Iris pigment epithelial cell (primary cell): ENCODE measurements around the gene DLD.
"Not testable (repeated sequence)": the region's sequence is repeated elsewhere in the genome, so short reads cannot be mapped to it uniquely, and the experiment has no call there.

Experiments
- DNase-seq: peaks from one replicate; pipeline ENCODE4 v3.0.0-alpha.2; 2011; ENCODE audit warnings: low read depth

Gene DLD

DNA sequence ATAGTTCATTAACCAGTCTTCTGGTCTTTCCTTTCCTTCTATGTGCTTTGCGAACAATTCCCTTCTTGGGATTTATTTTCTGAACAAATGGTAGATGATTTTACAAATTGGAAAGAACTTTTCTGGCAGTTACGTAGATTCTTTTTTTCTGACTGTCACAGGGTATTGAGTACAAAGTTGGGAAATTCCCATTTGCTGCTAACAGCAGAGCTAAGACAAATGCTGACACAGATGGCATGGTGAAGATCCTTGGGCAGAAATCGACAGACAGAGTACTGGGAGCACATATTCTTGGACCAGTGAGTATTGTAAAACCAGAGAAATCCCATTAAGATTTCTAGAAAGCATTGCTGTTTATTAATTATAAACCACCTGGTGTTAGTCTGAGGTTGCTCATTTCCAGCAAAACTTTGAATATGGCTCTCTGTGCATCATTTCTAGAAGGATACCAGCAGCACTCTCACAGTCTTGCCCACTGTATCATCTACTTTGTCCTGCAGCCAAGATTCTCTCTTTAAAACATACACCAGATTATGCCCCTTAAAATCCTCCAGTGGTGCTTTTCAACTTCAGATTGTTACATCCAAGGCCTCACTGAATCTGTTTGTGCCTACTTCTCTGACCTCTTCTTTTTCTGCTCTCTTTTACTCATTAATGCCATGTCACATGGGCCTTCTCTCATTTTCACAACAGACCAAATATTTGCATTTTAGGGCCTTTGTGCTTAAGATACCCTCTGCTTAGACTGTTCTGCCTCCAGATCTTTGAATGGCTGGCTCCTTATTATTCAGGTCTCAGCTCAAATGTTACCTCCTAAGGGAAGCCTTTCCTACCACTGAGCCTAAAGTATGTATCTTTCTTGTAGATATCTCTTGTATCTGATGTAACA lies 27.0 kb downstream of the DLD start:
- DNase-seq: no peak

DNA sequence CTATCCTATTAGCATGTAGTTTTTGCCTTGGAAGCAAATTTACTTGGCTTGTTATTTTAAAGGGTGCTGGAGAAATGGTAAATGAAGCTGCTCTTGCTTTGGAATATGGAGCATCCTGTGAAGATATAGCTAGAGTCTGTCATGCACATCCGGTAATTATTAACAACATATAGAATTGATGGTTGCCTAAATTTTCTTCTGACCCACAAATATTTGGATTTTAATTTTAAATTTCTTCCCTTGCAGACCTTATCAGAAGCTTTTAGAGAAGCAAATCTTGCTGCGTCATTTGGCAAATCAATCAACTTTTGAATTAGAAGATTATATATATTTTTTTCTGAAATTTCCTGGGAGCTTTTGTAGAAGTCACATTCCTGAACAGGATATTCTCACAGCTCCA lies 28.0 kb downstream of the DLD start:
- no peak for DNase-seq

DNA sequence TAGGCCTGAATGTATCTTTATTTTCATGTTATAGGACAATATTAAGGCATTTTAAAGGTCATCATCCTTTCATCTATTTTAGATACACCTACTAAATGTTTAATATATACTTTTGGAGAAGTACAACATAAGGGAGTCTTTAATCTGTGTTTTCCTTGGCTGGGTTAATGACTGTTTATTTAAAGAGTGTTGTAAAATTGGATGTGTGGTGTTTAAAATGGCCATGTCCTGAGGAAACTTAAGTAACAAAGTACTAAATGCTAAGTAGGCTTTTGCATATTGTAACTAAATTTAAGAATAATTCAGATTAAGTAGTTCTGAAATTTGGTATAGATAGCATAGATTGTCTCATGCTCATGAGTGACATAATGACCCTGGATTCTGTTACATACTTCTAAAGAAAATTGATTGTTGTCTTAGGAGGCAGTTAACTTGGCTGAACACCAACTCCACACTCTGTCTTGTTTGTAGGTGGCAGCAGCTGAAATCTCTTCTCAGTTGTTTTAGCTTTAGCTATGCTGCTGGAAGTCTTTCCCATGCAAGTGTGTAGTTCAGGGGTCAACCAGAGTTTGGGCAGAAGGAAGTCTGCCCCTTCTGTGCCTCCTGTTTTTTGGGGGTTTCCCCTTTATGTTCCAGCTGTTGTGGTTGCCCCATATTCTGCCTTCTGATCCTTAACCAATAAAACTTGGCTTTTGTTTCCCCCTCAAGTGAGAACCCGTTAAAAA lies 29.2 kb downstream of the DLD start:
- DNase-seq: peak; percentile 33

DNA sequence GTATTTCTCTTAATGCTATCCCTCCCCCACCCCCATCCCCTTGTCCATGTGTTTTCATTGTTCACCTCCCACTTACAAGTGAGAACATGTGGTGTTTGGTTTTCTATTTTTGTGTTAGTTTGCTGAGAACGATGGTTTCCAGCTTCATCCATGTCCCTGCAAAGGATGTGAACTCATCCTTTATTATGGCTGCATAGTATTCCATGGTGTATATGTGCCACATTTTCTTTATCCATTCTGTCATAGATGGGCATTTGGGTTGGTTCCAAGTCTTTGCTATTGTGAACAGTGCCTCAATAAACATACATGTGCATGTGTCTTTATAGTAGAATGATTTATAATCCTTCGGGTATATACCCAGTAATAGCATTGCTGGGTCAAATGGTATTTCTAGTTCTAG lies 30.8 kb downstream of the DLD start:
- DNase-seq: not testable (repeated sequence)

DNA sequence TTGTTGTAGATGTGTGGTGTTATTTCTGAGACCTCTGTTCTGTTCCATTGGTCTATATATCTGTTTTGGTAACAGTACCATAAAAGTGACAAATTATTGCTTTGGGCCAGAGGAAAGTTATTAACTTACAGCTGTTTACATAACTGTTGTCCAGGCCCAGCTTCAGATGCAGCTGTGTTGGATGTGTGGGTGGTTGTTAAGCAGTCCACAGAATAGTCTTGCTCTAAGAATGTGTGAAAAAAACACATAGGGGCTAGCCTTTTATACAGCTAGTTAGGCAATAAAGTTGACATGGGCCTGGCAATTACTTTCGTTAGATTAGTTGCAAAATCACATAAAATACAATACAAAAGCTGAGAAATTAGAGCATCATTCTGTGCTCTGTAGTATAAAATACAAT lies 31.9 kb downstream of the DLD start:
- peak; percentile 42 for DNase-seq

DNA sequence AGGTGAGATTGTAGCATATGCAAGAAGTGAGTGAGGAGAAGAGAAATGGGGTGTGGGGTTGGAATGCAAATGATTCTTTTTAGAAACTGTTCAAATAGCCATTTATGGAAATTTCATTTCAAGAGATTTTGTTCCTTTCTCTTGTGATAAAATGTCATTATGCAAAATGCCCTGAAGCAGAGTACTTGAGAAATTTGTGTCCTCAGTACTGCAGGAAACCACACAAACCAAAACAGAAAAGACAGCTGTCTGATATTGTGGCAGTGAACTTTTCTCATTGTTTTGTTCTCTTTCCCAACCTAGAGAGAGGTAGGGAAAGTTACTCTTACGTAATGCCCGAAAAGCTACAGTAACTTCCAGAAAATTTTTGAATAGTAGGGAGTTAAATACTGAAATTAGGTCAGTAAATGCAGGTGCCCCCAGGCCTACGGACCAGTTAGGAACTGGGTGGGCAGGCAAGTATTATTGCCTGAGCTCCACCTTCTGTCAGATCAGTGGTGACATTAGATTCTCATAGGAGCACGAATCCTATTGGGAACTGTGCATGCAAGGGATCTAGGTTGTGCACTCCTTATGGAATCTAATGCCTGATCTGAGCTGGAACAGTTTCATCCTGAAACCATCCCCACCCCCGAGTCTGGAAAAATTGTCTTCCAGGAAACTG lies 34.0 kb downstream of the DLD start:
- no peak for DNase-seq

DNA sequence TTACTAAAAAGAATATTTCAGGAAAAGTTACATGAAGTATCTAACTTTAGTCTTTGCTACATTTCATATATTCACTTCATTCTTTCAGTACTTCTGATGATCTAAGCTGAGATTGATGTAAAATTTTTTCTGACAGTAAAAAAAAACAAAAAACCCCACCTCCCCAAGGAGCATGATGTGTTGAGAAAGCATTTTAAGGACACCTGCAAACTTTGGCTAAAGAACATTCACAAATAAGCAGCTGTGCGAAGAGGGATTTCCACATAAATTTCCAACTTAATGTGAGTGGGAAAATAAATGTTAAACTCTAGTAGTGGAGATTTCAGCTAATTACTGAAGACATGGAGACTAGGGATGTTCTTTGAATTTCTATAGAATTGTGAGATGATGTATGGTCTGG lies 35.5 kb downstream of the DLD start:
- DNase-seq: no peak

DNA sequence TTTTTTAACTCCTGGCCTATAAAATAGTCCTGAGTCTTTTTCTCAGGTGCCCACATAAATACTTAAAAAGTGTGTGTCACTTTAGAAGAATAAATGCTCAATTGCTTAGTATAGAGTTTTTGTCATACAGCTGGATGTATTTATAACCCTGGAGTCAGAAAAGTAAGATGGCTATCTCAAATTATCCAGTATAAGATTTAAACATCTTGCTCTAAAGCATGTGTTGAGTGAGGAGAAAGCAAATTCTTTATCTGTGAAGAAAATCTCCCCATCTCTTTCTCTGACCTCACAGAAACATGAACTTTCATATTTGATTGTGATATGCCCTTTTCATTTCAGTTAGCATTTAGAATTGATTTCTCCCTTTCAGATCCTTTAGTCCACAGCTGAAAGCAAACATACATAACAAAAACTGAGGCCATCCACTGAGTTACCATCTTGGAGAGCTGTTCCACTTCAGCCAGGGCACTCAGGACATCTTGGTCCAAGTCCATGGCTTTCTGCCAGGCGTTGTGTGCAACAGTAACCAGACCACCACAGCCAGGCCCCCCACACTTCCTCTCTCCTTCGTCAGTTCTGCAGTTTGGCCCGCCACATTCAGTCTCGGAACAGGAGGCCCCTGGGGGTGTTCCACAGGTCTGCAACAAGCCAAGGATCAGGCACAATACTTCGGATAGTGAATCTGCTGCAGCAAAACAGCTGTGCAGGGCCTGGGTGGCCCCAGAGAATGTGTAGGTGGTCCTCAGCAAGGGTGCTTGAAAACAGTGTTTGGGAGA lies 40.9 kb downstream of the DLD start:
- DNase-seq: no peak

DNA sequence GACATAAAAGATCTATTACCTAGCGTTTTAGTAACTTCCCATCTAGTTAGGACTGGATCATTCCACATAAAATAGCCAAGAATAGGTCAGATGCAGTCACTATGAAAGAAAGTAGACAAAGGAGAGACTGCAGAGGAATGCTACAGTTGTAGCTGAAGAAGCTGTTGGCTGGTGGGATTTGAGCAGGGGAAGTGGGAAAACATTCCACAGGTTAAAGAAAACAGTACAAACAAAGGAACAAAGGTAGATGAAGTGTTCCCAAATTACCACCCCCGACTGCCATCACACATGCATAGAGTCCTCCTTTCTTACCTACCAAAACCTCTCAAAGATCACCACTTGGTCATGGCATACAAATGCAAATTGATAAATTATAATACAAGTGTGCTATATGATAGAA lies 41.8 kb downstream of the DLD start:
- no peak for DNase-seq

DNA sequence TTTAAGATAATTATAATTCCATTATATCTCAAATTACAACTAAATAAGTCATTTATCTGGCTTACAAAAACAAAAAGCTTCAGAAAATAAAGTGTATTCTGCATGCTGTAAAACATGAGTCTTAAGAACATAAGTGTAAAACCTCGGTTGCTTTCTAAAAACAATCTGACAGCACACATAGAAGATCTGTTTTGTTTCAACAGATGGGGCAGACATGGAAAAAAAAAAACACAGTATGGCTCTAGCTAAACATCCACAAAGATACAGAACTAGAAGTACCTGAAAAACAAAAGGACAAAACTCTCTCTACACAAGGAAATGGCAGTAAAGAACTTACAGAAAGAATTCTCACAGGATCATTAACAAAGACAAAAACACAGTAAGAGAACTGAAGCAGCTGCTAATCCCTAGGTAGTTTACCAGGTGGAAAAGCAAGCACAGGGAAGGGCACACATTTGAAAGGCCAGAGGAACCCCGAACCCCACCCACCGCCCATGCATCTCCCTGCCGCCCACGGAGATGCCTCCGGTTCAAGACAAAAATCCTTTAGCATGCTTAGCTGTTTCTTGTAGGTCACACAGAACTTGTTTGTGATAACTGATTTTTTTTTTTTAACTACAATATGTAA lies 42.5 kb downstream of the DLD start:
- no peak for DNase-seq

DNA sequence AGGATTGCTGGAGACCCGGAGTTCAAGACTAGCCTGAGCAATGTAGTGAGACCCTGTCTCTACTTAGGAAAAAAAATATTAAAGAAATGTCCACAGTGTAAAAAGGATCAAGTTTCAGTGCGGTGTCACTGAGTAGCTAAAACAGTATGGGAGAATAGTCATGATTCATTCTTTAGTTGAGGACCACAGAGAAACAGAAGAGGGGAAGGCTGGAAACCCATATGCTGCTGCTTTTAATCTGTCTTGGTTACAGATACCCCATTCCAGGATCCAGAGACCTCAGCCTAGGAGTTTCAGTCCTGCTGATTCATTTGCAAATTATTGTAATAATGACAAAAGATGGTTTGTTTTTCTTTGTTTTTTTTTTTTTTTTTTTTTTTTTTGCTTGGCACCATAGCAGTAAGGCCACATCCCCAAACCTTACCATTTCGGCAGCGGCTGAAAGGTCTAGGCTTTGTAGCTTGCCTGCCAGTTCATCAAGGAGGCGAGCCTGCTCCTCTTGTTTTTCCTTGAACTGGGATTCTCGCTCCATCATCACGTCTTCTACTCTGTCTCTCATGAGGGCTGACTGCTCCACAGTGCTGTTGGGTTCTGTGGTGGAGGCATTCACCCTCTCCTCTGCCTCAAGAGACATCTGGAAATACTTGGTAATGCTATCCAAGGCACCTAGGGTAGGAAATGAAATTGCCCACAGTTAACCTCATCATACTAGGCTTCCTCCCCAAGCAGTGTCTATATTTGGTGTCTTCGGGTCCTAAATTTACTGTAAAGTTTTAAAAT lies 44.2 kb downstream of the DLD start:
- peak; percentile 67 for DNase-seq

DNA sequence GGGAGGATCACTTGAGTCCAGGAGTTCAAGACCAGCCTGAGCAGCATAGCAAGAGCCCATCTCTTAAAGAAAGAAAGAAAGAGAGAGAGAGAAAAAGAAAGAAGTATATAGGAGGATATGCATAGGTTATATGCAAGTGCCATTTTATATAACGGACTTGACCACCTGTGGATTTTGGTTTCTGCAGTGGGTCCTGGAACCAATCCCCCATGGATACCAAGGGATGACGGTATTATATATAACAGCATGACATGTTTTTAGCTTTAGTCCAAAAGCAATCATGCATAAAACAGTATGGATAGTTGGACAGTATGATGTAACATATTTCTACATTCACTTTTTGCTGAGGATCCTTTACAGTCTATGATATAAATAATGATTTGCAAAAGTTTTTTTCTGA lies 45.3 kb downstream of the DLD start:
- DNase-seq: no peak

DNA sequence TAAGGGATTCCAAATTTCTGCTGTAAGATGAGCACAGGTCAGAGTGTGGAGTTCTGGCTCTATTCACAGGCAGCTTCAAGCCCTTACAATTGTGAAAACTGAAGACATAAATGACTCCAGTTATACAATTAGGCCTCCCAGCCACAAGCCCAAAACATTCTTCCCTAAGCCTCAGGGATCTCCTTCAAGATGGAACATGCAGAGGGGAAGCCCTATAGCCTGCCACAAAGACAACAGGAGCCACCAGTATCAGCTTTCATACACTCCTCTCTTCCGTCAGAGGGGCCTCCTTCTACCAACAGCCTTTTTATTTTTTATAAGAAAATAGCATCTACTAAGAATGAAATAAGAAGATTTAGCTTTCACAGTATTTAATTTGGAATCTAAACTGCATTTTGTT lies 46.5 kb downstream of the DLD start:
- peak; percentile 65 for DNase-seq

DNA sequence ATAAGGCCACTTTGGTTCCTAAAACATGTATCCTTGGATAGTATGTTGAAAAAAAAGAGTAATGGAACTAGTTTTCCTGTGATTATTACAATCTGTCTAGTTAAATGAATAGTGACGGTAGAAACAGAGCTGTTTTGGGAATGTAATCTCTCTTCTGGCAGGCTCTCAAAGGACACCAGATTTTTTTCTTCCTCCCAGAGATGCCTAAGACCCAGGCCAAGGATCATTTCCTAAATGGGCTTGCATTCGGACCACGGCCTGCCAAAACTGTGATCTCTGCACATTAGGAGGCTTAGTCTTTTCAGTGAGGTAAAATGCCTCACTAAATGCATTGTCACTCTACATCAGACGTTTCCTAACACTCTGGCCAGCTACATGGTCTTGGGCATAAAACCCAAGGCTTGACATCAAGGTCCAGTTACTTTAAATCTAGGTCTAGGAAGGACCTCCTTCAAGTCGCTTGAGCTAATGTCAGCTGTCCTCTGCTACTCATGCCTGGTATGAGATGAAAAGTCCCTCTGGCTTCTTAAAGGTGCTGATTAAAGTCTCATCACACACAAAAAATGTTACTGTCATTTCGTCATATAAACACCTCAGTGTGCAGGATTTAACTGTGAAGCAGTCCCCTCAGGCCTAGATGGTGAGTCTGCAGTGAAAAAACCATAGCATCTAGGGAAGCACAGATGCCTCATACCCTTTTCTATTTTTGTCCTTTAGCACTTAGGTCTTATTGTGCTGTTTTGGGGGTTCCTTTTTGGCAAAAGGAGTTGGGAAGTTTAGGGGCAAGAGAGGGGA lies 47.7 kb downstream of the DLD start:
- peak; percentile 27 for DNase-seq

DNA sequence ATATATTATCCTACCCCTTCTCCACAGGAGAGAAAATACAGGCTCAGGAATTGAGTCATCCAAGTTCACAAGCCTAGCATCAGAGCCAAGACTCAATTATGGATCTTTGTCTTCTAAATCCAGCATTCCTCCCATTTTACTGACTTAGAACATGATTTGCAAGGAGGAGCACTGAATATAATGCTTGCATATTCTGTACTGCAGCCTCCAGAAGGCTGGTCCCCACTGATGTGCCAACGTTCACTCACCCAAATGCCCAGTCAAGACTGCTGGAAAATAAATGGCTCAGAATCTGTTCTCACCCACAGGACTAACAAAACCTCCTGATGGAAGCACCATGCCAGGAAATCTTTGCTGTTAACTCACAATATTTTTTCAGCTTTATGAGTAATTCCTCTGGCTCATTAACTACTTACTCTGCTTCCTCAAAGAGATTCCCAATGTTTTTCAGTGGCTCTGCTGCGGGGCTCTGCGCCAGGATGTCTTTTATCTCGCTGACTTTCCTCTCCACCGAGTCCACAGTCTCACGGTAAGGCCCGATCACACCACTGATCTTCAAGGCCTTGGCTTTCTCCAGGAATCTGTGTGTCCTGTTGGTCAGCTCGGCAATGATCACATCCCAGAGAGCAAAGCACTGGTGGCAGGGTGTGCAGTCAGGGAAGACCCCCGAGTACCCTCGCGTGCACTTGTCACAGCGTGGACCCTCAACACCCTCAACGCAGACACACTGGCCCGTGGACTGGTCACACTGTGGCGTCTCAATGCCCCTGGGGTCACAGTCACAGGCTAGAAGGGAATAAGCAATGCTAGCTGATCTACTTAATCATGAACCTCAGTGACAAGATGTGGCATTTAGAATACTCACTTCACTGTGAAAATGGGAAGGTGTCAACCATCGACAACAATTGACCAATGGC lies 48.8 kb downstream of the DLD start:
- DNase-seq: peak; percentile 69

DNA sequence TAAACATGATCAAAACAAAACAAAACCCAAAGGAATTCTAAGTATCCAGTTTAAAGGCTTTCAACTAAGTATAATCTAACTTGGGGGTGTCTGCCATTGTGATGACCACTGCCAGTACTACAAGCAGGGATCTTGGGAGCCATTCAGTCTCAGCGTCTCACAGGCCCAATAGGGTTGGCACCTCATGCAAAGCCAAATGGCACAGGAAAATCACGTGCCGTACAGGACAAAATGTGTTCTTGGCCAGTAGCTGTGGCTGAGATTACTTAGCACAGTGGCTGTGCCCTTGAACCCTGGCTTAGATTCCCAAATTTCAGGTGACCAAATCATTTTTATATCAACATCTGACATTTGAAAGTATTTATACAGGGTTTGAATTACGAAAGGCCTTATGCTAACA lies 50.0 kb downstream of the DLD start:
- DNase-seq: no peak

DNA sequence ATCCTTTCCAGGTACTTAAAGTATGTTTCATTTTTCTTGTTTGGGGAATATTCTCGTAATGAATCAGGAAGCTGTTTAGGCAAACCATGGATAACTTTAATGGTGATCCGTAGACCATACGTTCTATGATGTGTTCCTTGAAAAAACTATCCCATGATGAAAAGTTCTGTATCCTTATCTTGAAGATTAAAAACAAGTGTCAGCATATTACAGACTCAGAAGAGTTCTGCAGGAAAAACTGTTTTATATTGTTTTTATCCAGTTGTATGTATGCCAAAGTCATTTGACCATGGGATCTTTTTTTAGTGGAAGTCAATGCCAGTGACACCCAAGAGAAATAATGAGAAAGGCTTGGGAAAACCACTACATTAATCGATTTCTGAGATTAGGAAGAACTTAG lies 52.0 kb downstream of the DLD start:
- DNase-seq: no peak

DNA sequence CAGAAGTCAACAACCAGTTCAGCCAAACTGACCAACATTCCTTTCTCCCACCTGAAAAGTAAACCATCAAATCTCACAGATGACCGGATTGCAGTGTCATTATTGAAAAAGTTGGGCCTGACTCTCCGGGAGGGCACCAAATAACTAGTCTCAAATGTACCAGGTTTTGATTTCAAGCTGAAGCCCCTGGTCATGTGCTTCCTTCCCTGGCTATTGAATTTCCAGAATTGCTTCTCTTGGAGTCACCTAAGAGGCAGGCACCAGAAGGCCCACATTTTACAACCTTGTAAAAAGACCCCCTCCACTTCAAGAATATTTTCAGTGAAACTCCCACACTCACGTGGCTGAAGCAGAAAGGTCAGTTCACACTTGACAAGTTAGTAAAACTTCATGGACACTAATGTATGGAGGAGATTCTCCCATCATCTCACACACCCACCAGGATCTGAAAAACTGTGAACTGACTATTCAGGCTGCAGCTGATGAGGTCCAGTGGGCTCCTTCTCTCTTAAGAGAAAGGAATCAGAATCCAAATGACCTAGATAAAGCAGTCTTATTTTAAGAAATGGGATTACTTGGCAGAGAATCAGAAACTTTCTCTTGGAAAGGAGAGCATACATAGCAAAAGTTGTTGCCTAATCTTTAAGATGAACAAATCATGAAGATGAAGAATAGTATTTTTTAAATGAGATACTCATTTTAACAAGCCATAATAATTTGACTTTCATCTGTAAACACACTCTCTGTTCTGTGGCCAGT lies 53.6 kb downstream of the DLD start:
- DNase-seq: no peak
